Endodermal cell (in vitro differentiated cells): ENCODE measurements around the gene ATP2B2. TPM values are rescaled to one million over a fixed set of nuclear protein-coding genes. Genes with fewer than 3 reads are reported as not detected.
A peak's percentile ranks its signal among the peaks of the same experiment; 100 is the strongest.

Source experiments
- DNase-seq: peaks from one replicate; pipeline ENCODE4 v3.0.0-alpha.2; 2017
- H3K27ac ChIP-seq: 2 replicates; pipeline ENCODE4 v1.5.1; 2013; ENCODE audit warnings: mild to moderate bottlenecking, low read depth, low read length, moderate library complexity
- H3K27me3 ChIP-seq: 2 replicates; pipeline ENCODE4 v1.6.1; 2013; ENCODE audit warnings: mild to moderate bottlenecking, low read length, moderate library complexity; ENCODE audit not compliant: insufficient read depth, control insufficient read depth, poor library complexity, severe bottlenecking
- H3K36me3 ChIP-seq: 2 replicates; pipeline ENCODE4 v1.7.0; 2013; ENCODE audit warnings: mild to moderate bottlenecking, low read length, moderate library complexity; ENCODE audit not compliant: control insufficient read depth, insufficient read depth
- H3K4me1 ChIP-seq: one replicate; pipeline ENCODE4 v1.7.0; 2013; ENCODE audit warnings: low read length; ENCODE audit not compliant: control insufficient read depth, insufficient read depth
- H3K4me3 ChIP-seq: 2 replicates; pipeline ENCODE4 v1.5.1; 2013; ENCODE audit warnings: mild to moderate bottlenecking, low read length, moderate library complexity
- H3K9ac ChIP-seq: 2 replicates; pipeline ENCODE4 v1.6.1; 2013; ENCODE audit warnings: mild to moderate bottlenecking, low read length, moderate library complexity; ENCODE audit not compliant: poor library complexity, severe bottlenecking; ENCODE audit errors: extremely low read depth
- H3K9me3 ChIP-seq: 2 replicates; pipeline ENCODE4 v1.6.1; 2013; ENCODE audit warnings: mild to moderate bottlenecking, low read length, moderate library complexity; ENCODE audit not compliant: control insufficient read depth
- H3K27ac Mint-ChIP-seq: 2 replicates; pipeline ENCODE4 v1.8.0; 2020; ENCODE audit warnings: mixed read lengths
- H3K27me3 Mint-ChIP-seq: 2 replicates; pipeline ENCODE4 v1.8.0; 2021; ENCODE audit warnings: mild to moderate bottlenecking, mixed read lengths; ENCODE audit not compliant: insufficient read depth
- H3K36me3 Mint-ChIP-seq: 2 replicates; pipeline ENCODE4 v1.8.0; 2020; ENCODE audit warnings: low read depth, mixed read lengths
- H3K4me1 Mint-ChIP-seq: 2 replicates; pipeline ENCODE4 v1.8.0; 2020; ENCODE audit warnings: mixed read lengths
- H3K4me3 Mint-ChIP-seq: 2 replicates; pipeline ENCODE4 v1.8.0; 2020; ENCODE audit warnings: mild to moderate bottlenecking, moderate library complexity, mixed read lengths
- H3K9me3 Mint-ChIP-seq: 2 replicates; pipeline ENCODE4 v1.8.0; 2020; ENCODE audit warnings: mild to moderate bottlenecking, mixed read lengths
- CTCF ChIP-seq: fragments of 200-600 bp; sonication (generic); conservative IDR thresholded peaks from 2 replicates; pipeline ENCODE4 v1.5.0; 2021; ENCODE audit warnings: antibody characterized with exemption, mild to moderate bottlenecking
- WGBS, 2 experiments: methylation state at CpG; one replicate each; pipeline versions ENCODE4 v1.1.5 to v1.1.7; 2013; ENCODE audit warnings: missing lambda C conversion rate in 2 of 2, mixed read lengths in 1 of 2; ENCODE audit not compliant: insufficient coverage in 1 of 2, insufficient read length in 1 of 2; 5-methylcytosine and 5-hydroxymethylcytosine counted together
- total RNA-seq, 2 donors: library from RNA; stranded (reverse); fragmentation: NEBNext Ultra II Directional in 1 of 2; extraction: Animal tissue kit (Norgen Biotek cat#: 25700) in 1 of 2; gene quantifications; 2 replicates in 1 of 2; 3 replicates in 1 of 2; pipeline ENCODE4 v1.2.1, GENCODE V29; 2021

Gene ATP2B2
- total RNA-seq, 2 donors from 2014 or later, result 0.09 TPM; not detected in 1

DNA sequence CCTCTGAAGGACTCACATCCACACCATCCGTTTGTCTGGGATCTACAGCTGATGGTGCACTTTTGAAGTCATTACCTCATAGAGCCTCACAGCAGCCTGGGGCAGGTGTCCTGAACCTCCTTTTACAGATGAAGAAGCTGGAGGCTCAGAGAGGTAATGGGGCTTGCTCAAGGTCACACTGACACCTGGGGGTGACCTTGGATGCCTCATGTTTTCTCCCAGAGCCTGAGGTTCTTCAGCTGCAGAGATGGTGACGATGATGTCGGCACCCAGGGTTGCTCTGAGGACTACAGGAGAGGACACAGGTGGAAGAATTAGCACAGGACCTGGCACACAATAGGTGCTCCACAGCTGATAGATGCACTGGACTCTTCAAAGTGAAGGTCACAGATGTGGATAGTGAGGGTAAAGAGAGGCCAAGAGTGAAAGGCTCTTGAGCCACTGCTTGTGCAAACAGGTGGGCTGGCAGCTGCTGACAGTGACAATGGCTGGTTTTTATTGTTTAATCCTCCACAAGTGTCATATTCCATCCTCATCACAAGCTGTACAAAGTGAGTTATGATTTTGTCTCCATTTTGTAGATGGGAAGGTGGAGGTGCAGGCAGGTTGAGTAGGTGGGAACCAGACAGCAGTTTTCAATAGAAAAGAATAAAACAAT lies 17.4 kb upstream of the ATP2B2 start:
- no peak overlapping the region for H3K4me3 ChIP-seq
- Mint-ChIP-seq H3K27me3 (peaks cover 6% of the 10 kb centered on the region), H3K9me3 (no peaks in the 10 kb centered on the region), H3K4me1 (no peaks in the 10 kb centered on the region), H3K27ac (no peak overlapping the region), H3K4me3 (no peak overlapping the region), H3K36me3 (no peaks in the 10 kb centered on the region)
- 88 to 100% methylated on average over 1 to 3 of the region's 3 CpGs for WGBS, 2 experiments
- no peaks in the 10 kb centered on the region for H3K27me3 ChIP-seq
- H3K36me3 ChIP-seq, result no peaks in the 10 kb centered on the region
- H3K4me1 ChIP-seq, result no peaks in the 10 kb centered on the region
- TF ChIP-seq CTCF, result no peak
- H3K9me3 ChIP-seq, result no peaks in the 10 kb centered on the region
- H3K9ac ChIP-seq, result no peak overlapping the region
- H3K27ac ChIP-seq, result no peak overlapping the region
- peak; percentile 34 for DNase-seq

DNA sequence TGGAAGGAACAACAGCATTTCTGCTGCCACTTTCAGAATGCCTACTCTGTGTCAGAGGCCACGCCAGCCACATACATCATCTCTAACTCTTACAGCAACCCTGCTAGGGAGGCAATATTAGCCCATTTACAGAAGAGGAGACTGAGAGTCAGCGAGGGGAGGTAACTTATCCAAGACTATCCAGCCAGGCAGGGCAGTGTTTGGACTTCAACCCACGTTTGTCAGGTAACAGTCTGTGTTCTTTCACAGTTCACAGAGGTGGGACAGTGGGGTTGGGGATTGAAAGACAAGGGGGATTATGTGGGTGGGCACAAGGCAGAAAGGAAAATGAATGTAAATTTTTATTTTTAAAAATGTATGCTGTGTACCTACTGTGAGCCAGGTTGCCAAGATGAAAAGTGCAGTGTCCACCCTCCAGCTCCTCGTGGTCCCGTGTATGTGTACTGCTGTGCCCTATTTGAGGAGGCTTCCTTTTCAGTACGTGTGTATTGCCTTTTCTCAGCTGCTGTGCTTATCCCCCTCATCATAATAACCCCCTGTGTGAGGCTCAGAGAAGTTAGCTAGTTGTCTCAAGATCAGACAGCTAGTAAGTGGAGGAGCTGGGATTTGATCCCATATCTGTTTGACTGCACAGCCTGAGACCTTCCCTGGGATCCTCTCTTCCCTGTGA lies 16.5 kb upstream of the ATP2B2 start:
- H3K9ac ChIP-seq, result no peak overlapping the region
- 83 to 100% methylated on average over 3 to 6 of the region's 6 CpGs for WGBS, 2 experiments

GRCh38 chr3:10520072-10520471 lies 14.7 kb upstream of the ATP2B2 start:
- Histone ChIP-seq H3K36me3 (no peaks in the 10 kb centered on the region), H3K4me1 (no peaks in the 10 kb centered on the region), H3K27me3 (no peaks in the 10 kb centered on the region), H3K9me3 (no peaks in the 10 kb centered on the region), H3K27ac (no peak overlapping the region), H3K4me3 (no peak overlapping the region), H3K9ac (no peak overlapping the region)
- no peak overlapping the region for H3K27ac Mint-ChIP-seq
- H3K4me3 Mint-ChIP-seq, result no peak overlapping the region
- H3K36me3 Mint-ChIP-seq, result no peaks in the 10 kb centered on the region
- no peak for TF ChIP-seq CTCF
- DNase-seq, result peak; percentile 14
- H3K27me3 Mint-ChIP-seq, result peaks cover 3% of the 10 kb centered on the region
- H3K9me3 Mint-ChIP-seq, result no peaks in the 10 kb centered on the region
- WGBS, 2 experiments, result 90 to 100% methylated on average over 2 to 4 of the region's 4 CpGs
- no peaks in the 10 kb centered on the region for H3K4me1 Mint-ChIP-seq

More for the DNA sequence above, 16.5 kb upstream of the ATP2B2 start:
- TF ChIP-seq CTCF, result no peak
- peak; percentile 9 for DNase-seq
- H3K27me3 Mint-ChIP-seq, result peaks cover 6% of the 10 kb centered on the region
- no peaks in the 10 kb centered on the region for H3K4me1 Mint-ChIP-seq
- H3K9me3 ChIP-seq, result no peaks in the 10 kb centered on the region
- no peaks in the 10 kb centered on the region for H3K36me3 ChIP-seq
- no peak overlapping the region for H3K4me3 Mint-ChIP-seq
- no peaks in the 10 kb centered on the region for H3K36me3 Mint-ChIP-seq
- H3K4me1 ChIP-seq, result no peaks in the 10 kb centered on the region
- H3K27ac ChIP-seq, result no peak overlapping the region
- H3K9me3 Mint-ChIP-seq, result no peaks in the 10 kb centered on the region
- no peak overlapping the region for H3K27ac Mint-ChIP-seq
- H3K27me3 ChIP-seq, result no peaks in the 10 kb centered on the region
- no peak overlapping the region for H3K4me3 ChIP-seq
